Kidney glomerular epithelial cell (primary cell): ENCODE results near the gene GNPTG.

Source experiments
- DNase-seq: peaks from one replicate; lab custom pipeline; 2025; lab: John Stamatoyannopoulos, UW

Gene GNPTG

GRCh38 chr16:1333854-1334700 lies 17.7 kb upstream of the GNPTG start:
- no peak for DNase-seq

- no peak for DNase-seq
Observed at GRCh38 chr16:1334739-1335138, 17.0 kb upstream of the GNPTG start.

GRCh38 chr16:1335211-1335971 lies 16.3 kb upstream of the GNPTG start:
- no peak for DNase-seq

GRCh38 chr16:1335996-1336395 lies 15.7 kb upstream of the GNPTG start:
- no peak for DNase-seq

GRCh38 chr16:1336619-1337018 lies 15.1 kb upstream of the GNPTG start:
- DNase-seq, result no peak

- no peak for DNase-seq
Observed at GRCh38 chr16:1337486-1337885, 14.2 kb upstream of the GNPTG start.

GRCh38 chr16:1338119-1338730 lies 13.5 kb upstream of the GNPTG start:
- no peak for DNase-seq

GRCh38 chr16:1338855-1339675 lies 12.7 kb upstream of the GNPTG start:
- no peak for DNase-seq

GRCh38 chr16:1340730-1341494 lies 10.8 kb upstream of the GNPTG start:
- no peak for DNase-seq

- no peak for DNase-seq
Observed at GRCh38 chr16:1341495-1342420, 10.0 kb upstream of the GNPTG start.

GRCh38 chr16:1342526-1343427 lies 9.0 kb upstream of the GNPTG start:
- DNase-seq, result peak; percentile 97

GRCh38 chr16:1343428-1344242 lies 8.1 kb upstream of the GNPTG start:
- DNase-seq, result no peak

GRCh38 chr16:1344499-1344898 lies 7.2 kb upstream of the GNPTG start:
- DNase-seq, result no peak

GRCh38 chr16:1345087-1345486 lies 6.6 kb upstream of the GNPTG start:
- no peak for DNase-seq

GRCh38 chr16:1345651-1346421 lies 5.9 kb upstream of the GNPTG start:
- no peak for DNase-seq

GRCh38 chr16:1346422-1347285 lies 5.1 kb upstream of the GNPTG start:
- no peak for DNase-seq
